IMR-90 (cell line): Measurements from ENCODE around the gene SPAG16. TPM values are rescaled to one million over a fixed set of nuclear protein-coding genes. Genes with fewer than 3 reads are reported as not detected.

Source experiments
- ATAC-seq: fragments of 200-7000 bp; cut with Tn5 transposase; 2 replicates; pipeline ENCODE4 v1.9.1; 2020; ENCODE audit warnings: low read depth, mild to moderate bottlenecking, moderate library complexity
- BruUV-seq: library from RNA; stranded (reverse); fragments of 400-500 nt; replicated peaks from 2 replicates; lab custom pipeline; 2021; lab: Mats Ljungman, UMichigan
- CTCF ChIA-PET: fragments of 300-600 bp; formaldehyde crosslinking; extraction: SDS; loops from one replicate; lab custom pipeline; 2021; ENCODE audit warnings: antibody characterized with exemption; lab: Yijun Ruan, JAX
- POLR2A ChIA-PET: fragments of 300-600 bp; sonication (Branson Sonifier 250); formaldehyde crosslinking; loops from one replicate; lab custom pipeline; 2022; ENCODE audit warnings: antibody characterized with exemption; ENCODE audit not compliant: unreplicated experiment; lab: Charles Lee
- DNase-seq: peaks from one replicate; pipeline ENCODE4 v3.0.0; 2013
- H2AFZ ChIP-seq: replicated peaks from 2 replicates; pipeline ENCODE3; 2013; ENCODE audit warnings: low read length, mild to moderate bottlenecking; ENCODE audit not compliant: poor library complexity
- H2AK5ac ChIP-seq: 2 replicates; pipeline ENCODE4 v1.6.1; 2013; ENCODE audit warnings: low read depth, low read length, inconsistent platforms
- H2AK9ac ChIP-seq: replicated peaks from 2 replicates; pipeline ENCODE3; 2013; ENCODE audit warnings: mild to moderate bottlenecking, low read depth, low read length, moderate library complexity; ENCODE audit not compliant: poor library complexity
- H2BK120ac ChIP-seq: 2 replicates; pipeline ENCODE4 v1.6.1; 2013; ENCODE audit warnings: low read depth, low read length, inconsistent platforms
- H2BK15ac ChIP-seq: 3 replicates; pipeline ENCODE4 v1.6.1; 2013; ENCODE audit warnings: low read depth, low read length, inconsistent platforms
- H2BK20ac ChIP-seq: 2 replicates; pipeline ENCODE4 v1.6.1; 2013; ENCODE audit warnings: low read depth, mild to moderate bottlenecking, inconsistent platforms, low read length, moderate library complexity
- H2BK5ac ChIP-seq: 2 replicates; pipeline ENCODE4 v1.6.1; 2013; ENCODE audit warnings: mild to moderate bottlenecking, low read depth, low read length, inconsistent platforms; ENCODE audit not compliant: poor library complexity, severe bottlenecking
- H3K14ac ChIP-seq: replicated peaks from 2 replicates; pipeline ENCODE4 v1.6.1; 2013; ENCODE audit warnings: low read depth, low read length, inconsistent platforms
- H3K18ac ChIP-seq: 2 replicates; pipeline ENCODE4 v1.6.1; 2013; ENCODE audit warnings: low read depth, low read length, control low read depth
- H3K23ac ChIP-seq: 2 replicates; pipeline ENCODE4 v1.6.1; 2013; ENCODE audit warnings: low read depth, low read length, inconsistent platforms
- H3K27ac ChIP-seq: 2 replicates; pipeline ENCODE4 v1.5.1; 2013; ENCODE audit warnings: mild to moderate bottlenecking, control low read depth, low read length; ENCODE audit not compliant: insufficient read depth
- H3K27me3 ChIP-seq: 2 replicates; pipeline ENCODE4 v1.6.1; 2013; ENCODE audit warnings: low read length; ENCODE audit not compliant: control insufficient read depth, insufficient read depth
- H3K36me3 ChIP-seq: 2 replicates; pipeline ENCODE4 v1.6.1; 2013; ENCODE audit warnings: low read length, mixed read lengths; ENCODE audit not compliant: control insufficient read depth, insufficient read depth
- H3K4ac ChIP-seq: 2 replicates; pipeline ENCODE4 v1.6.1; 2013; ENCODE audit warnings: low read depth, low read length, inconsistent platforms
- H3K4me1 ChIP-seq: 2 replicates; pipeline ENCODE4 v1.6.1; 2013; ENCODE audit warnings: low read length, mixed read lengths; ENCODE audit not compliant: control insufficient read depth, insufficient read depth
- H3K4me2 ChIP-seq: 2 replicates; pipeline ENCODE4 v1.6.1; 2013; ENCODE audit warnings: low read depth, mild to moderate bottlenecking, control low read depth, low read length, moderate library complexity
- H3K4me3 ChIP-seq: 2 replicates; pipeline ENCODE4 v1.5.1; 2013; ENCODE audit warnings: low read depth, mild to moderate bottlenecking, control low read depth, low read length, moderate library complexity; ENCODE audit not compliant: insufficient read depth
- H3K56ac ChIP-seq: 2 replicates; pipeline ENCODE4 v1.6.1; 2013; ENCODE audit warnings: low read length, inconsistent platforms; ENCODE audit not compliant: insufficient read depth; ENCODE audit errors: extremely low read depth
- H3K79me1 ChIP-seq, 2 experiments: 2 replicates each; pipeline ENCODE4 v1.6.1; 2013; ENCODE audit warnings: low read length in 2 of 2, inconsistent platforms in 1 of 2, low read depth in 1 of 2
- H3K9ac ChIP-seq: 2 replicates; pipeline ENCODE4 v1.6.1; 2013; ENCODE audit warnings: low read depth, low read length, control low read depth
- H3K9me1 ChIP-seq: 2 replicates; pipeline ENCODE4 v1.6.1; 2013; ENCODE audit warnings: low read length, inconsistent platforms; ENCODE audit not compliant: insufficient read depth
- H3K9me3 ChIP-seq: 2 replicates; pipeline ENCODE4 v1.6.1; 2013; ENCODE audit warnings: low read length; ENCODE audit not compliant: control insufficient read depth, insufficient read depth
- H4K20me1 ChIP-seq: 2 replicates; pipeline ENCODE4 v1.6.1; 2013; ENCODE audit warnings: low read length, inconsistent platforms; ENCODE audit not compliant: insufficient read depth
- H4K5ac ChIP-seq: 2 replicates; pipeline ENCODE4 v1.6.1; 2013; ENCODE audit warnings: mild to moderate bottlenecking, low read depth, low read length, control low read depth
- H4K8ac ChIP-seq, 2 experiments: 2 replicates each; pipeline ENCODE4 v1.6.1; 2013; ENCODE audit warnings: low read depth in 2 of 2, low read length in 2 of 2, control low read depth in 1 of 2, inconsistent platforms in 1 of 2
- H4K91ac ChIP-seq: 2 replicates; pipeline ENCODE4 v1.6.1; 2013; ENCODE audit warnings: low read depth, low read length, inconsistent platforms; ENCODE audit not compliant: insufficient read depth
- BHLHE40 ChIP-seq: fragments of 150-350 bp; IDR thresholded peaks from 2 replicates; pipeline ENCODE4 v1.6.1; 2016; ENCODE audit warnings: mild to moderate bottlenecking, low read depth, low read length
- CEBPB ChIP-seq: IDR thresholded peaks from 2 replicates; pipeline ENCODE4 v1.6.1; 2012; ENCODE audit warnings: low read depth, low read length, improper control_type of control experiment
- CHD1 ChIP-seq: IDR thresholded peaks from 2 replicates; pipeline ENCODE4 v1.6.1; 2012; ENCODE audit warnings: low read depth, low read length, improper control_type of control experiment
- FOS ChIP-seq: fragments of 150-350 bp; IDR thresholded peaks from 2 replicates; pipeline ENCODE4 v1.6.1; 2016; ENCODE audit warnings: low read depth, low read length
- MAFK ChIP-seq: IDR thresholded peaks from 2 replicates; pipeline ENCODE4 v1.6.1; 2012; ENCODE audit warnings: low read depth, low read length, improper control_type of control experiment
- MAZ ChIP-seq: IDR thresholded peaks from 2 replicates; pipeline ENCODE4 v1.6.1; 2012; ENCODE audit warnings: low read depth, mild to moderate bottlenecking, low read length, improper control_type of control experiment, moderate library complexity, borderline replicate concordance
- MXI1 ChIP-seq: IDR thresholded peaks from 2 replicates; pipeline ENCODE4 v1.6.1; 2012; ENCODE audit warnings: low read depth, mild to moderate bottlenecking, low read length, moderate library complexity, borderline replicate concordance
- NFE2L2 ChIP-seq: fragments of 150-350 bp; IDR thresholded peaks from 2 replicates; pipeline ENCODE4 v1.6.1; 2016; ENCODE audit warnings: low read depth, mild to moderate bottlenecking, low read length
- POLR2A ChIP-seq: IDR thresholded peaks from 2 replicates; pipeline ENCODE4 v1.6.1; 2012; ENCODE audit warnings: mild to moderate bottlenecking, low read depth, low read length
- RAD21 ChIP-seq: IDR thresholded peaks from 2 replicates; pipeline ENCODE4 v1.6.1; 2012; ENCODE audit warnings: low read length, improper control_type of control experiment
- RCOR1 ChIP-seq: IDR thresholded peaks from 2 replicates; pipeline ENCODE4 v1.6.1; 2012; ENCODE audit warnings: mild to moderate bottlenecking, low read length, improper control_type of control experiment; ENCODE audit not compliant: insufficient replicate concordance
- RFX5 ChIP-seq: IDR thresholded peaks from 2 replicates; pipeline ENCODE4 v1.8.0; 2012; ENCODE audit warnings: low read depth, mild to moderate bottlenecking, low read length, moderate library complexity
- SMC3 ChIP-seq: fragments of 150-350 bp; IDR thresholded peaks from 2 replicates; pipeline ENCODE4 v1.6.1; 2016; ENCODE audit warnings: low read depth, mild to moderate bottlenecking, antibody characterized with exemption, low read length, moderate library complexity
- WGBS, 2 experiments: methylation state at CpG; one replicate each; pipeline versions ENCODE4 v1.1.5 to v1.1.7; 2013; ENCODE audit warnings: missing lambda C conversion rate in 2 of 2; ENCODE audit not compliant: insufficient read length in 1 of 2; ENCODE audit errors: extremely low coverage in 2 of 2; 5-methylcytosine and 5-hydroxymethylcytosine counted together
- dilution Hi-C: fragments of 300-500 bp; cut with HindIII; formaldehyde crosslinking; loops from one replicate; pipeline ENCODE4 v1.14.3; 2018; ENCODE audit warnings: low sequenced_read_pairs; ENCODE audit not compliant: unreplicated experiment
- in situ Hi-C: fragments of 300-500 bp; cut with MboI; formaldehyde crosslinking; loops from 3 replicates; pipeline ENCODE4 v1.14.3; 2019; ENCODE audit warnings: low sequenced_read_pairs, inconsistent platforms, mixed read lengths
- intact Hi-C: fragments of 100-400 bp; cut with micrococcal nuclease; formaldehyde crosslinking; loops from 2 replicates; pipeline ENCODE4 v1.10.0; 2022
- polyA plus RNA-seq, 3 experiments: library from polyadenylated mRNA; depleted of rRNA; stranded (reverse); fragments of >200 nt; gene quantifications; 2 replicates each; pipeline ENCODE4 v1.2.3, GENCODE V29; 2012; ENCODE audit warnings: low replicate concordance in 1 of 3
- total RNA-seq: library from RNA; depleted of rRNA; stranded (reverse); fragments of >200 nt; gene quantifications from 2 replicates; pipeline ENCODE4 v1.2.3, GENCODE V29; 2012
- TF ChIP-seq, protein P1 (sequence below): conservative IDR thresholded peaks from 2 replicates; pipeline ENCODE4 v1.5.1; 2012; ENCODE audit warnings: mild to moderate bottlenecking, low read depth, low read length, improper control_type of control experiment
- TF ChIP-seq, protein P2 (sequence below): fragments of 150-350 bp; IDR thresholded peaks from 2 replicates; pipeline ENCODE4 v1.6.1; 2016; ENCODE audit warnings: low read depth, mild to moderate bottlenecking, low read length, moderate library complexity, borderline replicate concordance
- TF ChIP-seq, protein P3 (sequence below): fragments of 150-350 bp; IDR thresholded peaks from 2 replicates; pipeline ENCODE4 v1.6.1; 2017; ENCODE audit warnings: mild to moderate bottlenecking, antibody characterized with exemption, low read length, low read depth

Gene SPAG16
- total and polyA plus RNA-seq, 2 of the 4 experiments (the other 2 are of a cell fraction): 7.3 to 13.5 TPM

DNA sequence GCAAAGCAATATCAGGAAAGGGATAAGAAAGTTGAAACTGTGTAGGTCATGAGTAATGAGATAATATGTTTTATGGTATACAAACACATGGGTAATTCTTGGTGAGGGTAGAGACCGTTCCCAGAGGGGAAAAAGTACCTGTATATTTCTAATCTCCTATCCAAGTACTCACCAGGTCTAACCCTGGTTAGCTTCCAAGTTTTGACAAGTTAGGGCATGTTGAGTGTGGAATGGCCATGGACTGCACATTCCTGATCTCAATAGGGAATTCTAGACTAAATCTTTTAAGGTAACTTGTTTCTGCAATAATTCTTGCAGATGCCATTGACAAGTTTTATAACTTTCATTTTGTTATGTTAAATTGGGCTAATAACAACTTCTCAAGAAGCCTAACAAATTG is 216.6 kb downstream of the SPAG16 start:
- no peak overlapping the region for H4K91ac ChIP-seq
- ChIA-PET CTCF (interaction anchor here (0.5 kb wide), 1 partner anchor 1606 kb away, joined by 3 read pairs; no protein-coding TSS in a partner anchor), POLR2A (no interaction called here)
- no peak overlapping the region for H4K5ac ChIP-seq
- no peaks in the 10 kb centered on the region for H3K36me3 ChIP-seq
- dilution Hi-C loops (no loop called here), in situ Hi-C loops (no loop called here), intact Hi-C loops (no loop called here)
- H3K9ac ChIP-seq: no peak overlapping the region
- H3K23ac ChIP-seq: no peak overlapping the region
- H2AFZ ChIP-seq: no peak overlapping the region
- H4K8ac ChIP-seq: no peak overlapping the region
- H3K4me3 ChIP-seq: no peak overlapping the region
- H3K18ac ChIP-seq: no peak overlapping the region
- no peak overlapping the region for H3K4ac ChIP-seq
- DNase-seq (no peak), ATAC-seq (no peak)
- no peaks in the 10 kb centered on the region for H3K79me1 ChIP-seq
- H3K4me2 ChIP-seq: no peak overlapping the region
- peaks cover 2% of the 10 kb centered on the region for H3K9me3 ChIP-seq
- no TSS peak for BruUV-seq
- no peak overlapping the region for H2BK5ac ChIP-seq
- no peak overlapping the region for H3K27ac ChIP-seq
- TF ChIP-seq RCOR1: no peak
- TF ChIP-seq, protein P1, sequence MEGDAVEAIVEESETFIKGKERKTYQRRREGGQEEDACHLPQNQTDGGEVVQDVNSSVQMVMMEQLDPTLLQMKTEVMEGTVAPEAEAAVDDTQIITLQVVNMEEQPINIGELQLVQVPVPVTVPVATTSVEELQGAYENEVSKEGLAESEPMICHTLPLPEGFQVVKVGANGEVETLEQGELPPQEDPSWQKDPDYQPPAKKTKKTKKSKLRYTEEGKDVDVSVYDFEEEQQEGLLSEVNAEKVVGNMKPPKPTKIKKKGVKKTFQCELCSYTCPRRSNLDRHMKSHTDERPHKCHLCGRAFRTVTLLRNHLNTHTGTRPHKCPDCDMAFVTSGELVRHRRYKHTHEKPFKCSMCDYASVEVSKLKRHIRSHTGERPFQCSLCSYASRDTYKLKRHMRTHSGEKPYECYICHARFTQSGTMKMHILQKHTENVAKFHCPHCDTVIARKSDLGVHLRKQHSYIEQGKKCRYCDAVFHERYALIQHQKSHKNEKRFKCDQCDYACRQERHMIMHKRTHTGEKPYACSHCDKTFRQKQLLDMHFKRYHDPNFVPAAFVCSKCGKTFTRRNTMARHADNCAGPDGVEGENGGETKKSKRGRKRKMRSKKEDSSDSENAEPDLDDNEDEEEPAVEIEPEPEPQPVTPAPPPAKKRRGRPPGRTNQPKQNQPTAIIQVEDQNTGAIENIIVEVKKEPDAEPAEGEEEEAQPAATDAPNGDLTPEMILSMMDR: no peak
- TF ChIP-seq POLR2A: no peak
- TF ChIP-seq, protein P2, sequence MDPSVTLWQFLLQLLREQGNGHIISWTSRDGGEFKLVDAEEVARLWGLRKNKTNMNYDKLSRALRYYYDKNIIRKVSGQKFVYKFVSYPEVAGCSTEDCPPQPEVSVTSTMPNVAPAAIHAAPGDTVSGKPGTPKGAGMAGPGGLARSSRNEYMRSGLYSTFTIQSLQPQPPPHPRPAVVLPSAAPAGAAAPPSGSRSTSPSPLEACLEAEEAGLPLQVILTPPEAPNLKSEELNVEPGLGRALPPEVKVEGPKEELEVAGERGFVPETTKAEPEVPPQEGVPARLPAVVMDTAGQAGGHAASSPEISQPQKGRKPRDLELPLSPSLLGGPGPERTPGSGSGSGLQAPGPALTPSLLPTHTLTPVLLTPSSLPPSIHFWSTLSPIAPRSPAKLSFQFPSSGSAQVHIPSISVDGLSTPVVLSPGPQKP: no peak
- no peak for TF ChIP-seq RFX5
- no peak for TF ChIP-seq MXI1
- TF ChIP-seq BHLHE40: no peak
- no peak for TF ChIP-seq CHD1
- TF ChIP-seq NFE2L2: no peak
- no peak for TF ChIP-seq CEBPB
- no peak for TF ChIP-seq MAZ
- TF ChIP-seq, protein P3, sequence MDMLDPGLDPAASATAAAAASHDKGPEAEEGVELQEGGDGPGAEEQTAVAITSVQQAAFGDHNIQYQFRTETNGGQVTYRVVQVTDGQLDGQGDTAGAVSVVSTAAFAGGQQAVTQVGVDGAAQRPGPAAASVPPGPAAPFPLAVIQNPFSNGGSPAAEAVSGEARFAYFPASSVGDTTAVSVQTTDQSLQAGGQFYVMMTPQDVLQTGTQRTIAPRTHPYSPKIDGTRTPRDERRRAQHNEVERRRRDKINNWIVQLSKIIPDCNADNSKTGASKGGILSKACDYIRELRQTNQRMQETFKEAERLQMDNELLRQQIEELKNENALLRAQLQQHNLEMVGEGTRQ: no peak
- no peak for TF ChIP-seq MAFK
- TF ChIP-seq SMC3: no peak
- no peak for TF ChIP-seq FOS
- no peak for TF ChIP-seq RAD21
- H3K56ac ChIP-seq: no peak overlapping the region
- H3K27me3 ChIP-seq: no peaks in the 10 kb centered on the region
- H2BK20ac ChIP-seq: no peak overlapping the region
- H2AK5ac ChIP-seq: no peak overlapping the region
- no peak overlapping the region for H2AK9ac ChIP-seq
- no peak overlapping the region for H2BK15ac ChIP-seq
- no peaks in the 10 kb centered on the region for H3K4me1 ChIP-seq
- no peak overlapping the region for H2BK120ac ChIP-seq
- no peaks in the 10 kb centered on the region for H4K20me1 ChIP-seq
- no peak overlapping the region for H3K14ac ChIP-seq
- no peaks in the 10 kb centered on the region for H3K9me1 ChIP-seq
- WGBS, 2 experiments: no CpG with 5 or more reads among the region's 1 CpG
